Measurements from ENCODE around the gene KLHL35. TPM values are rescaled to one million over a fixed set of nuclear protein-coding genes. Genes with fewer than 3 reads are reported as not detected.

The KLHL35 gene
- total and polyA plus RNA-seq, 2 of the 4 experiments (the other 2 are of a cell fraction): 1.6 to 3.3 TPM

DNA sequence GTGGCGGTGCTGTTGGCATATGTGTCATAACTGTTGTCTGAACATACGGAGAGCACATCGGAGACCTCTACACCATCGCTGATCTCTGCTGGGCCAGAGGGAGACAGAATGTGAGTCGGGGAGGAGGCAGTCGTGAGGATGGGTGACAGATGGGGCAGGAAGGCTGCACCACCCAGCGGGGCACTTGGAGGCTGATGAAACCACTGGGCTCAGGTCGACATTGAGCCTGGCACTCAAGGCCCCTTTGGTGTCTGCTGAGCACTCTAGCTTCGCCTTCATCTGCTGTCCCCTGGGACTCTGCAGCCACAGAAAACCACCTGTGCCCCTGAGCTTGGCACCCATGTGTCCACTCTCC lies 2.5 kb upstream of the KLHL35 start:
- Histone ChIP-seq H4K91ac (ENCODE audit: insufficient read depth, low read depth, low read length) (no peak overlapping the region), H2AK9ac (replicated peaks; ENCODE audit: low read depth, low read length, poor library complexity) (no peak overlapping the region), H3K36me3 (ENCODE audit: control insufficient read depth, insufficient read depth, low read length) (no peaks in the 10 kb centered on the region), H3K14ac (replicated peaks; ENCODE audit: low read depth, low read length) (no peak overlapping the region), H2AK5ac (ENCODE audit: low read depth, low read length) (no peak overlapping the region), H3K79me1 (ENCODE audit: low read depth in 1 of 2, low read length in 2 of 2) (no peaks in the 10 kb centered on the region), H3K23ac (ENCODE audit: low read depth, low read length) (no peak overlapping the region), H3K4me2 (ENCODE audit: low read depth, low read length) (no peak overlapping the region), H4K5ac (ENCODE audit: low read depth, low read length) (no peak overlapping the region), H3K27me3 (ENCODE audit: control insufficient read depth, insufficient read depth, low read length) (peaks cover 31% of the 10 kb centered on the region), H3K9ac (ENCODE audit: low read depth, low read length) (no peak overlapping the region), H4K20me1 (ENCODE audit: insufficient read depth, low read length) (0 out of 2 replicates have a peak, but pooled peaks cover 2% of the 10 kb centered on the region), H3K9me1 (ENCODE audit: insufficient read depth, low read length) (0 out of 2 replicates have a peak, but pooled peaks cover 4% of the 10 kb centered on the region), H3K9me3 (ENCODE audit: control insufficient read depth, insufficient read depth, low read length) (no peaks in the 10 kb centered on the region), H3K4ac (ENCODE audit: low read depth, low read length) (no peak overlapping the region), H2BK20ac (ENCODE audit: low read depth, low read length) (no peak overlapping the region), H3K56ac (ENCODE audit: extremely low read depth, insufficient read depth, low read length) (no peak overlapping the region), H3K27ac (ENCODE audit: insufficient read depth, low read length) (no peak overlapping the region), H2BK5ac (ENCODE audit: low read depth, low read length, poor library complexity, severe bottlenecking) (no peak overlapping the region), H2BK120ac (ENCODE audit: low read depth, low read length) (no peak overlapping the region), H3K4me1 (ENCODE audit: control insufficient read depth, insufficient read depth, low read length) (no peaks in the 10 kb centered on the region), H3K18ac (ENCODE audit: low read depth, low read length) (no peak overlapping the region), H2BK15ac (ENCODE audit: low read depth, low read length) (no peak overlapping the region), H4K8ac (ENCODE audit: low read depth in 2 of 2, low read length in 2 of 2) (no peak overlapping the region), H2AFZ (replicated peaks; ENCODE audit: low read length, poor library complexity) (no peak overlapping the region), H3K4me3 (ENCODE audit: insufficient read depth, low read depth, low read length) (no peak overlapping the region)
- BruUV-seq (replicated peaks): no TSS peak
- intact Hi-C loops (cut with micrococcal nuclease) (no loop called here), dilution Hi-C loops (cut with HindIII; ENCODE audit: low sequenced_read_pairs, unreplicated experiment) (no loop called here), in situ Hi-C loops (cut with MboI; ENCODE audit: low sequenced_read_pairs) (no loop called here)
- ChIA-PET CTCF (no interaction called here), POLR2A (ENCODE audit: unreplicated experiment) (no interaction called here)
- DNase-seq (no peak), ATAC-seq (ENCODE audit: low read depth) (no peak)
- WGBS, 2 experiments (ENCODE audit: extremely low coverage in 2 of 2, insufficient read length in 1 of 2): 84% methylated on average over 5 of the region's 9 CpGs; no CpG with 5 or more reads in 1 of the 2 experiments
- TF ChIP-seq MXI1 (IDR thresholded peaks at IDR 0.05; ENCODE audit: borderline replicate concordance, low read depth, low read length): no peak
- no peak for TF ChIP-seq RAD21 (IDR thresholded peaks at IDR 0.05; ENCODE audit: low read length)
- no peak for TF ChIP-seq RFX5 (IDR thresholded peaks at IDR 0.05; ENCODE audit: low read depth, low read length)
- no peak for TF ChIP-seq POLR2A (IDR thresholded peaks at IDR 0.05; ENCODE audit: low read depth, low read length)
- TF ChIP-seq CHD1 (IDR thresholded peaks at IDR 0.05; ENCODE audit: low read depth, low read length): no peak
- no peak for TF ChIP-seq NFE2L2 (IDR thresholded peaks at IDR 0.05; ENCODE audit: low read depth, low read length)
- TF ChIP-seq, protein P1, sequence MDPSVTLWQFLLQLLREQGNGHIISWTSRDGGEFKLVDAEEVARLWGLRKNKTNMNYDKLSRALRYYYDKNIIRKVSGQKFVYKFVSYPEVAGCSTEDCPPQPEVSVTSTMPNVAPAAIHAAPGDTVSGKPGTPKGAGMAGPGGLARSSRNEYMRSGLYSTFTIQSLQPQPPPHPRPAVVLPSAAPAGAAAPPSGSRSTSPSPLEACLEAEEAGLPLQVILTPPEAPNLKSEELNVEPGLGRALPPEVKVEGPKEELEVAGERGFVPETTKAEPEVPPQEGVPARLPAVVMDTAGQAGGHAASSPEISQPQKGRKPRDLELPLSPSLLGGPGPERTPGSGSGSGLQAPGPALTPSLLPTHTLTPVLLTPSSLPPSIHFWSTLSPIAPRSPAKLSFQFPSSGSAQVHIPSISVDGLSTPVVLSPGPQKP (IDR thresholded peaks at IDR 0.05; ENCODE audit: borderline replicate concordance, low read depth, low read length): no peak
- TF ChIP-seq SMC3 (IDR thresholded peaks at IDR 0.05; ENCODE audit: low read depth, low read length): no peak
- TF ChIP-seq MAFK (IDR thresholded peaks at IDR 0.05; ENCODE audit: low read depth, low read length): no peak
- TF ChIP-seq RCOR1 (IDR thresholded peaks at IDR 0.05; ENCODE audit: insufficient replicate concordance, low read length): no peak
- no peak for TF ChIP-seq FOS (IDR thresholded peaks at IDR 0.05; ENCODE audit: low read depth, low read length)
- TF ChIP-seq, protein P2, sequence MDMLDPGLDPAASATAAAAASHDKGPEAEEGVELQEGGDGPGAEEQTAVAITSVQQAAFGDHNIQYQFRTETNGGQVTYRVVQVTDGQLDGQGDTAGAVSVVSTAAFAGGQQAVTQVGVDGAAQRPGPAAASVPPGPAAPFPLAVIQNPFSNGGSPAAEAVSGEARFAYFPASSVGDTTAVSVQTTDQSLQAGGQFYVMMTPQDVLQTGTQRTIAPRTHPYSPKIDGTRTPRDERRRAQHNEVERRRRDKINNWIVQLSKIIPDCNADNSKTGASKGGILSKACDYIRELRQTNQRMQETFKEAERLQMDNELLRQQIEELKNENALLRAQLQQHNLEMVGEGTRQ (IDR thresholded peaks at IDR 0.05; ENCODE audit: low read depth, low read length): no peak
- no peak for TF ChIP-seq BHLHE40 (IDR thresholded peaks at IDR 0.05; ENCODE audit: low read depth, low read length)
- TF ChIP-seq, protein P3, sequence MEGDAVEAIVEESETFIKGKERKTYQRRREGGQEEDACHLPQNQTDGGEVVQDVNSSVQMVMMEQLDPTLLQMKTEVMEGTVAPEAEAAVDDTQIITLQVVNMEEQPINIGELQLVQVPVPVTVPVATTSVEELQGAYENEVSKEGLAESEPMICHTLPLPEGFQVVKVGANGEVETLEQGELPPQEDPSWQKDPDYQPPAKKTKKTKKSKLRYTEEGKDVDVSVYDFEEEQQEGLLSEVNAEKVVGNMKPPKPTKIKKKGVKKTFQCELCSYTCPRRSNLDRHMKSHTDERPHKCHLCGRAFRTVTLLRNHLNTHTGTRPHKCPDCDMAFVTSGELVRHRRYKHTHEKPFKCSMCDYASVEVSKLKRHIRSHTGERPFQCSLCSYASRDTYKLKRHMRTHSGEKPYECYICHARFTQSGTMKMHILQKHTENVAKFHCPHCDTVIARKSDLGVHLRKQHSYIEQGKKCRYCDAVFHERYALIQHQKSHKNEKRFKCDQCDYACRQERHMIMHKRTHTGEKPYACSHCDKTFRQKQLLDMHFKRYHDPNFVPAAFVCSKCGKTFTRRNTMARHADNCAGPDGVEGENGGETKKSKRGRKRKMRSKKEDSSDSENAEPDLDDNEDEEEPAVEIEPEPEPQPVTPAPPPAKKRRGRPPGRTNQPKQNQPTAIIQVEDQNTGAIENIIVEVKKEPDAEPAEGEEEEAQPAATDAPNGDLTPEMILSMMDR (conservative IDR thresholded peaks at IDR 0.05; ENCODE audit: low read depth, low read length): no peak
- no peak for TF ChIP-seq CEBPB (IDR thresholded peaks at IDR 0.05; ENCODE audit: low read depth, low read length)
- TF ChIP-seq MAZ (IDR thresholded peaks at IDR 0.05; ENCODE audit: borderline replicate concordance, low read depth, low read length): no peak

Data from IMR-90 (cell line).